HEK293 (cell line): ENCODE data around the gene COL1A1.
A peak's percentile ranks its signal among the peaks of the same experiment; 100 is the strongest.

Experiments
- CTCF ChIP-seq: fragments of 450-650 bp; formaldehyde crosslinking; IDR thresholded peaks from 2 replicates; pipeline ENCODE4 v1.5.1; 2016; ENCODE audit warnings: missing biosample characterization, missing genetic modification characterization
- ZBTB17 ChIP-seq: fragments of 450-650 bp; formaldehyde crosslinking; IDR thresholded peaks from 2 replicates; pipeline ENCODE4 v1.5.1; 2016; ENCODE audit warnings: missing biosample characterization, missing genetic modification characterization
- ZFHX2 ChIP-seq: fragments of 450-650 bp; formaldehyde crosslinking; conservative IDR thresholded peaks from 2 replicates; pipeline ENCODE4 v1.5.1; 2016; ENCODE audit warnings: missing biosample characterization, missing genetic modification characterization
- ZNF426 ChIP-seq: fragments of 450-650 bp; formaldehyde crosslinking; IDR thresholded peaks from 2 replicates; pipeline ENCODE4 v1.5.1; 2017; ENCODE audit warnings: missing biosample characterization, missing genetic modification characterization, mild to moderate bottlenecking, inconsistent platforms, moderate library complexity
- TF ChIP-seq, protein P1 (sequence below): IDR thresholded peaks from 2 replicates; pipeline ENCODE4 v1.6.1; 2011; ENCODE audit warnings: mild to moderate bottlenecking, low read depth, low read length, borderline replicate concordance

DNA sequence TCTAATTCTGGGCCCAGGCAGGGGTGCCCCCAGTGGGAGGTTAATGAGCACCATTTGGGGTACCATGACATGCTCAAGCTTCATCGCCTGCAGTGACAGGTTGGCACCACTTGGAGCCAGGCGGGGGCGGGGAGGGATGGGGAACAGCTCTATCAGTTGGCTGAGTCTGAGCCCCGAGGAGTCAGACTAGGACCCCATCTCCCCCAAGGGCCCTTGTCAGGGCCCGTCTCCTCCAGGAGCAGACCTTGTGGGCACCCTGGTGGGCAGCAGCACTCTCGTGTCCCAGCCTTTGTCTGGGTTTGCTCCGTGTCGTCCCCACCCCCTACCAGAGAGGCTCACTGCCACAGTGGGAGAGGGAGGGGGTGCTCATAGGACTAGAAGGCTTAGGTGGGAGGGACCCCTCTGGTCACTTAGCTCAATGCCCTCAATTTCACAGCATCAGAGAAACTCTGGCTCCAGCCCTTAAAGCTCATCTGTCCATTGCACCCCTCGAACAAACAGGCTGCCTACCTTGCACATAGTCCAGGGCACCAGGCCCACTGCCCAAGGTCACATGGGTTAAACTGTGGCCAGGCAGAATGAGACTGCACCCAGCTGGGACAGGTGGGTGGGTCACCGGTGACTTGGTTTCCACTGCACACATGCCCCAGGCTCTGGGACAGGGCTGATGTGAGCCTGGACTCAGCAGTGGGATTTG is 55.1 kb downstream of the COL1A1 start:
- no peak for TF ChIP-seq ZBTB17 (tag by site-specific recombination)
- peak; percentile 15; the same call in 1 of the 2 replicates for TF ChIP-seq CTCF
- TF ChIP-seq, protein P1, sequence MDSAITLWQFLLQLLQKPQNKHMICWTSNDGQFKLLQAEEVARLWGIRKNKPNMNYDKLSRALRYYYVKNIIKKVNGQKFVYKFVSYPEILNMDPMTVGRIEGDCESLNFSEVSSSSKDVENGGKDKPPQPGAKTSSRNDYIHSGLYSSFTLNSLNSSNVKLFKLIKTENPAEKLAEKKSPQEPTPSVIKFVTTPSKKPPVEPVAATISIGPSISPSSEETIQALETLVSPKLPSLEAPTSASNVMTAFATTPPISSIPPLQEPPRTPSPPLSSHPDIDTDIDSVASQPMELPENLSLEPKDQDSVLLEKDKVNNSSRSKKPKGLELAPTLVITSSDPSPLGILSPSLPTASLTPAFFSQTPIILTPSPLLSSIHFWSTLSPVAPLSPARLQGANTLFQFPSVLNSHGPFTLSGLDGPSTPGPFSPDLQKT = no peak
- TF ChIP-seq ZNF426 (tag by site-specific recombination) = no peak
- no peak for TF ChIP-seq ZFHX2
